ENCODE data around the gene EGFL6. TPM values are rescaled to one million over a fixed set of nuclear protein-coding genes. Genes with fewer than 3 reads are reported as not detected.

The EGFL6 gene
- total and polyA plus RNA-seq, 2 of the 13 experiments (the other 11 are each of a cell fraction or from before 2014, with no cell fraction given), result not detected

- TF ChIP-seq CENPX (CRISPR knock-in tag; IDR thresholded peaks at IDR 0.05) (no peak), GATAD1 (CRISPR knock-in tag; IDR thresholded peaks at IDR 0.05) (peak; percentile 68), EZH2 (conservative IDR thresholded peaks at IDR 0.05; ENCODE audit: low read depth, low read length) (no peak), ZNF124 (CRISPR knock-in tag; IDR thresholded peaks at IDR 0.05) (no peak), ZNF678 (CRISPR knock-in tag; IDR thresholded peaks at IDR 0.05) (no peak), NFYC (CRISPR knock-in tag; IDR thresholded peaks at IDR 0.05) (peak; percentile 83), SRSF9 (IDR thresholded peaks at IDR 0.05; ENCODE audit: borderline replicate concordance, insufficient read depth, low read depth, low read length, poor library complexity, severe bottlenecking) (no peak), TSC22D2 (CRISPR knock-in tag; IDR thresholded peaks at IDR 0.05; ENCODE audit: borderline replicate concordance) (no peak; the same call in 1 of the 2 replicates), ZNF576 (CRISPR knock-in tag; IDR thresholded peaks at IDR 0.05) (no peak), MXD4 (CRISPR knock-in tag; IDR thresholded peaks at IDR 0.05) (no peak), CREM (IDR thresholded peaks at IDR 0.05) (peak; percentile 46), CREM (CRISPR knock-in tag; IDR thresholded peaks at IDR 0.05) (no peak), MXI1 (IDR thresholded peaks at IDR 0.05; ENCODE audit: borderline replicate concordance, low read depth, low read length) (peak; percentile 42; the same call in 1 of the 3 replicates), IKZF5 (CRISPR knock-in tag; IDR thresholded peaks at IDR 0.05) (peak; percentile 41; the same call in 1 of the 2 replicates), TBX3 (IDR thresholded peaks at IDR 0.05; ENCODE audit: borderline replicate concordance) (no peak), YEATS2 (CRISPR knock-in tag; IDR thresholded peaks at IDR 0.05; ENCODE audit: borderline replicate concordance) (peak; percentile 72; the same call in 1 of the 2 replicates), ZNF263 (CRISPR knock-in tag; IDR thresholded peaks at IDR 0.05) (no peak), ZSCAN21 (CRISPR knock-in tag; IDR thresholded peaks at IDR 0.05; ENCODE audit: borderline replicate concordance) (0 out of 2 replicates have a peak, but pooled peaks have one; percentile 46), PRDM15 (CRISPR knock-in tag; IDR thresholded peaks at IDR 0.05) (no peak), ZNF549 (CRISPR knock-in tag; IDR thresholded peaks at IDR 0.05) (no peak), ZNF7 (CRISPR knock-in tag; IDR thresholded peaks at IDR 0.05) (no peak), ZNF282 (IDR thresholded peaks at IDR 0.05; ENCODE audit: partially characterized antibody) (no peak), MYNN (CRISPR knock-in tag; IDR thresholded peaks at IDR 0.05; ENCODE audit: low read depth) (no peak)
These were observed 83.7 kb downstream of the EGFL6 start, which contains the start of gene TCEANC (continued) for GRCh38 chrX:13652850-13653693.
